ENCODE results near the gene MITF.

The MITF gene

DNA sequence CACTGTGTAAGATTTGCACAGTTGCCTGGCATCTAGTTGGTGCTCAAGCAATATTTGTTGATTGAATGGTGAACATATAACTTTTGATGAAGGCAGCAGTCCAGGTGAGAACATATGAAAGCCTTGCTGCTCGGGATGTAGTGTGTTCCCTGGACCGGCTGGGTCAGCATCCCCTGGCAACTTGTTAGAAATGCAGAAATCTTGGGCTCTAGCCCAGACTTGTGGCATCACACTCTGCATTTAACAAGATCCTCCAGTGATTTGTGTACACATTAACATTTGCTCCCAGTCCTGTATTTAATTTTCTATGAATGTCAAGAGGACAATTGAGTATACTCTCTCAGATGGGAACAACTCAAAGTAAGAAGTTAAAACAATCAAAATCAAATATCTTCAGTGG, 191.3 kb downstream of the MITF start:
- Histone ChIP-seq H3K4me3 (ENCODE audit: low read length) (no peak overlapping the region), H3K4me1 (ENCODE audit: control insufficient read depth, insufficient read depth, low read length) (no peaks in the 10 kb centered on the region), H3K36me3 (ENCODE audit: control insufficient read depth, insufficient read depth, low read length) (no peaks in the 10 kb centered on the region), H3K9me3 (ENCODE audit: control insufficient read depth, insufficient read depth, low read length) (no peaks in the 10 kb centered on the region), H3K27me3 (ENCODE audit: control insufficient read depth, insufficient read depth, low read length) (no peaks in the 10 kb centered on the region), H3K27ac (ENCODE audit: low read length) (no peak overlapping the region)
- WGBS (ENCODE audit: insufficient coverage, insufficient read length) = no CpG with 5 or more reads among the region's 2 CpGs
- no peak for DNase-seq (ENCODE audit: low read depth, low spot score)

DNA sequence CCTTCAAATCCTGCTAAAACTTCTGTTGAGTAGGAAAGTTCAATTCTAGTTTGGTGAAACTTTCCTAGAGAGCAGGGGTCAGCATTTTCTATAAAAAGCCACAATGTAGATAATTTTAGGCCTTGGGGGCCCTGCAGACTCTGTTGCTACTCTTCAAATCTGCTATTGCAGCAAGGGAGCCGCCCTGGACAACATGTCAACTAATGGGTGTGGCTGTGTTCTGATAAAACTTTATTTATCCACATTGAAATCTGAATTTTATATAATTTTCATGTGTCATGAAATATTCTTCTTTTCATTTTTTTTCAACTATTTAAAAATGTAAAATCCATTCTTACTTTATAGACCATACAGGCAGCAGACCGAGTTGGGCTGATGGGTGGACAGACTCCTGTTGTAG, 192.8 kb downstream of the MITF start:
- H3K9me3 ChIP-seq (ENCODE audit: control insufficient read depth, insufficient read depth, low read length) = no peaks in the 10 kb centered on the region
- no peak overlapping the region for H3K27ac ChIP-seq (ENCODE audit: low read length)
- no peaks in the 10 kb centered on the region for H3K4me1 ChIP-seq (ENCODE audit: control insufficient read depth, insufficient read depth, low read length)
- no peaks in the 10 kb centered on the region for H3K27me3 ChIP-seq (ENCODE audit: control insufficient read depth, insufficient read depth, low read length)
- no peak for DNase-seq (ENCODE audit: low read depth, low spot score)
- no peak overlapping the region for H3K4me3 ChIP-seq (ENCODE audit: low read length)
- H3K36me3 ChIP-seq (ENCODE audit: control insufficient read depth, insufficient read depth, low read length) = no peaks in the 10 kb centered on the region
- WGBS (ENCODE audit: insufficient coverage, insufficient read length) = no CpG with 5 or more reads among the region's 2 CpGs

DNA sequence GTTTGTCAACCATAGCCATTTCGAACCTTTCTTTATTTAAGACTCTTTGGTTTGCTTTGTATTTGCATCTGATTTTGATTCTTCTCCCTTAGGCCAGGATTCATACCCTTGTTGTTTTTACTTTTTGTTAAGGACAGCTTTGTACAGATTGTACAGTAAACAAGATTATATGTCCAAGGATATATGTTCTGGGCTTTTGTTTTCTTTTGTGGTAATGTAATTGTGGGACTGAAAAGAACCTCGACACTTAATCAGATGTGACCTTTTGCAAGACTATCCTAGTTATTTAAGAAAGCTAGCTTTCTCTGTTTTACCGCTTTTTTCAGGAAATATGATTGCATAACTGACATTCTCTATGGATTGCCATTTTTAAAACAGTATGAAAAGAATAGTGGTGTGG, 193.2 kb downstream of the MITF start:
- Histone ChIP-seq H3K36me3 (ENCODE audit: control insufficient read depth, insufficient read depth, low read length) (no peaks in the 10 kb centered on the region), H3K4me1 (ENCODE audit: control insufficient read depth, insufficient read depth, low read length) (no peaks in the 10 kb centered on the region), H3K9me3 (ENCODE audit: control insufficient read depth, insufficient read depth, low read length) (no peaks in the 10 kb centered on the region), H3K27ac (ENCODE audit: low read length) (no peak overlapping the region), H3K4me3 (ENCODE audit: low read length) (no peak overlapping the region), H3K27me3 (ENCODE audit: control insufficient read depth, insufficient read depth, low read length) (no peaks in the 10 kb centered on the region)
- DNase-seq (ENCODE audit: low read depth, low spot score) = no peak
- no CpG with 5 or more reads among the region's 3 CpGs for WGBS (ENCODE audit: insufficient coverage, insufficient read length)

DNA sequence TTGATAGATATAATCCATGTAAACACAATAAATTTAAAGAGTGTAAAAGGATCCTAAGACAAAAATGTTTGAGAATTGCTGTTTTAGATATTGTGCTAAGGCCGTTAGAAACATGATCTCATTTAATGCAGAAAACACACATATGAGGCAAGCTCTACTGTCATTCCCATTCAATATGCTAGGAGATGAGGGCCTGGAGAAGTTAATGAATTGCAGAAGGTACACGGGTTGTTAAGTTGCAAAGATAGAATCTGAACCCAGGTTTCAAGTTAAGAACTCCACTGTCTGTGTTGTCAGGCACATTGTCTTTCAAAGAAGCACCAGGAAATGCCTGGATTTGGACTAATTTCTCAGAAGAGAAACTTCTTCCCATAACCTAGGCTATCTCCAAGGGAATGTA, 195.1 kb downstream of the MITF start:
- peaks cover 2% of the 10 kb centered on the region; the same call in 1 of the 2 replicates for H3K4me1 ChIP-seq (ENCODE audit: control insufficient read depth, insufficient read depth, low read length)
- H3K27me3 ChIP-seq (ENCODE audit: control insufficient read depth, insufficient read depth, low read length) = no peaks in the 10 kb centered on the region
- H3K9me3 ChIP-seq (ENCODE audit: control insufficient read depth, insufficient read depth, low read length) = no peaks in the 10 kb centered on the region
- DNase-seq (ENCODE audit: low read depth, low spot score) = no peak
- H3K36me3 ChIP-seq (ENCODE audit: control insufficient read depth, insufficient read depth, low read length) = no peaks in the 10 kb centered on the region
- H3K4me3 ChIP-seq (ENCODE audit: low read length) = no peak overlapping the region
- WGBS (ENCODE audit: insufficient coverage, insufficient read length) = no CpG with 5 or more reads among the region's 2 CpGs
- H3K27ac ChIP-seq (ENCODE audit: low read length) = no peak overlapping the region

DNA sequence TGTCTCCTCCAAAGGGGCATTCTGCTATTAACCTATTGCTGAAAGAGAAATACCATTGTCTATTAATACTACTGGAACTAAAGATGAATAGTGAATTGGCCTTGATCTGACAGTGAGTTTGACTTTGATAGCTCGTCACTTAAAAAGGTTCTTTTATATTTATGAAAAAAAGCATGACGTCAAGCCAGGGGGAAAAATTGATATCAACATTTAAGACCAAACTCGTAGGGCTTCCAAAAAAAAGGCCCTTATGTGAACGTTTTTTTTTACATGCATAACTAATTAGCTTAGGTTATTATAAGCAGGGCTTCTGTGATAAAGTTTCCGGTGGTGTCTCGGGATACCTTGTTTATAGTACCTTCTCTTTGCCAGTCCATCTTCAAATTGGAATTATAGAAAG, 197.0 kb downstream of the MITF start:
- no peaks in the 10 kb centered on the region for H3K36me3 ChIP-seq (ENCODE audit: control insufficient read depth, insufficient read depth, low read length)
- WGBS (ENCODE audit: insufficient coverage, insufficient read length) = no CpG with 5 or more reads among the region's 6 CpGs
- no peak overlapping the region for H3K4me3 ChIP-seq (ENCODE audit: low read length)
- H3K4me1 ChIP-seq (ENCODE audit: control insufficient read depth, insufficient read depth, low read length) = peaks cover 2% of the 10 kb centered on the region; the same call in 1 of the 2 replicates
- no peaks in the 10 kb centered on the region for H3K27me3 ChIP-seq (ENCODE audit: control insufficient read depth, insufficient read depth, low read length)
- H3K9me3 ChIP-seq (ENCODE audit: control insufficient read depth, insufficient read depth, low read length) = no peaks in the 10 kb centered on the region
- no peak for DNase-seq (ENCODE audit: low read depth, low spot score)
- H3K27ac ChIP-seq (ENCODE audit: low read length) = no peak overlapping the region

DNA sequence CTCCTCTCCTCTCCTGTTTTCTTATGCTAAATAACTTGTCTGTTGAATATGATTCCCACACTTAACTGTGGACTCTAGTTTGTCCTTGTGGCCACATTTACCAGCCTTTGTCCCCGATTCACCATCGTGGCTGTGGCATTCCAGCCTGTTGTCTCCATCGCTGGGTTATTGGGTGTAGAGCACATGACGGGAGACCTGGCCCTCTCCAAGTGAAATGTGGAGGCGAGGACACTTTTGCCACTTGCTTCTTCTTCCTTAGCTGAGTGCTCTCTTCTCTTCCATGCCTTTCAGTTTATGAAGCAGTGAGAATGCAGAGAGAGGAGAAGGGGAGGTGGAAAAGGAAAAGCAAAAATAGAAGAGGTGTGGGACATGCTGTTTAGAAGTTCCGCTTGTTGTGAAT, 198.8 kb downstream of the MITF start:
- Histone ChIP-seq H3K36me3 (ENCODE audit: control insufficient read depth, insufficient read depth, low read length) (no peaks in the 10 kb centered on the region), H3K4me1 (ENCODE audit: control insufficient read depth, insufficient read depth, low read length) (peaks cover 2% of the 10 kb centered on the region; the same call in 1 of the 2 replicates), H3K27ac (ENCODE audit: low read length) (no peak overlapping the region), H3K9me3 (ENCODE audit: control insufficient read depth, insufficient read depth, low read length) (no peaks in the 10 kb centered on the region), H3K4me3 (ENCODE audit: low read length) (no peak overlapping the region), H3K27me3 (ENCODE audit: control insufficient read depth, insufficient read depth, low read length) (no peaks in the 10 kb centered on the region)
- no peak for DNase-seq (ENCODE audit: low read depth, low spot score)
- WGBS (ENCODE audit: insufficient coverage, insufficient read length) = no CpG with 5 or more reads among the region's 6 CpGs

DNA sequence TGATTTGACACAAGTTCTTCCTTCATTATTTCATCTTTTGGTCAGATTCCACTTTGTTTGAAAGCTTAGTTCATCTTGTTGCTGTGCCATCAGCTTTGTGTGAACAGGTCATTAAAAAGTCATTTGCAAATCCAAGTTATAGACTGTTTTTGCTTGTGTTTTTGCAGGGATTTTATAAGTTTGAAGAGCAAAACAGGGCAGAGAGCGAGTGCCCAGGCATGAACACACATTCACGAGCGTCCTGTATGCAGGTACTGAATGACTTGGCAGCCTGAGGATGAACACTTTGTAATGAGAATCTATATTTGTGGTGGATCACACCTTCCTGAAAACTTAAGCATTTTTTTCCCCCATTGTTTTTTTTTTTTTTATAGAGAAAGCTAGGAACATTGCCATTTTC, 199.7 kb downstream of the MITF start:
- no peak for DNase-seq (ENCODE audit: low read depth, low spot score)
- Histone ChIP-seq H3K4me1 (ENCODE audit: control insufficient read depth, insufficient read depth, low read length) (peaks cover 2% of the 10 kb centered on the region; the same call in 1 of the 2 replicates), H3K9me3 (ENCODE audit: control insufficient read depth, insufficient read depth, low read length) (no peaks in the 10 kb centered on the region), H3K27me3 (ENCODE audit: control insufficient read depth, insufficient read depth, low read length) (no peaks in the 10 kb centered on the region), H3K4me3 (ENCODE audit: low read length) (no peak overlapping the region), H3K36me3 (ENCODE audit: control insufficient read depth, insufficient read depth, low read length) (no peaks in the 10 kb centered on the region), H3K27ac (ENCODE audit: low read length) (no peak overlapping the region)
- WGBS (ENCODE audit: insufficient coverage, insufficient read length) = no CpG with 5 or more reads among the region's 3 CpGs

DNA sequence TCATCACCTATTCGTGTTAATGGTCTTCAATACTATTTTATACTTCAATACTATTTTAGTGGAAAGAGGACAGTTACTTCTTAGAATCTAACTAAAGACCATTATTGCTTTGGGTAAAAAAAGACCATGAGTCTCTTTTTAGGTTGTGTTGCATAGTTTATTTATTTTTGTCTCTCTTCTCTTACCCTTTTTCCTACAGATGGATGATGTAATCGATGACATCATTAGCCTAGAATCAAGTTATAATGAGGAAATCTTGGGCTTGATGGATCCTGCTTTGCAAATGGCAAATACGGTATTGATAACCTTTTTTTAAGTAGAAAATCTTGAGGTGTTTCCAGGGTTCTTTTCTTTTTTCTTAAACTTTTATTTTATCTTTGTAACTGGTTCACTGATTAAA, 201.8 kb downstream of the MITF start:
- WGBS (ENCODE audit: insufficient coverage, insufficient read length) = no CpG with 5 or more reads among the region's 3 CpGs
- H3K9me3 ChIP-seq (ENCODE audit: control insufficient read depth, insufficient read depth, low read length) = no peaks in the 10 kb centered on the region
- no peak for DNase-seq (ENCODE audit: low read depth, low spot score)
- no peaks in the 10 kb centered on the region for H3K27me3 ChIP-seq (ENCODE audit: control insufficient read depth, insufficient read depth, low read length)
- H3K4me1 ChIP-seq (ENCODE audit: control insufficient read depth, insufficient read depth, low read length) = peaks cover 2% of the 10 kb centered on the region; the same call in 1 of the 2 replicates
- no peak overlapping the region for H3K27ac ChIP-seq (ENCODE audit: low read length)
- H3K36me3 ChIP-seq (ENCODE audit: control insufficient read depth, insufficient read depth, low read length) = no peaks in the 10 kb centered on the region
- H3K4me3 ChIP-seq (ENCODE audit: low read length) = no peak overlapping the region

DNA sequence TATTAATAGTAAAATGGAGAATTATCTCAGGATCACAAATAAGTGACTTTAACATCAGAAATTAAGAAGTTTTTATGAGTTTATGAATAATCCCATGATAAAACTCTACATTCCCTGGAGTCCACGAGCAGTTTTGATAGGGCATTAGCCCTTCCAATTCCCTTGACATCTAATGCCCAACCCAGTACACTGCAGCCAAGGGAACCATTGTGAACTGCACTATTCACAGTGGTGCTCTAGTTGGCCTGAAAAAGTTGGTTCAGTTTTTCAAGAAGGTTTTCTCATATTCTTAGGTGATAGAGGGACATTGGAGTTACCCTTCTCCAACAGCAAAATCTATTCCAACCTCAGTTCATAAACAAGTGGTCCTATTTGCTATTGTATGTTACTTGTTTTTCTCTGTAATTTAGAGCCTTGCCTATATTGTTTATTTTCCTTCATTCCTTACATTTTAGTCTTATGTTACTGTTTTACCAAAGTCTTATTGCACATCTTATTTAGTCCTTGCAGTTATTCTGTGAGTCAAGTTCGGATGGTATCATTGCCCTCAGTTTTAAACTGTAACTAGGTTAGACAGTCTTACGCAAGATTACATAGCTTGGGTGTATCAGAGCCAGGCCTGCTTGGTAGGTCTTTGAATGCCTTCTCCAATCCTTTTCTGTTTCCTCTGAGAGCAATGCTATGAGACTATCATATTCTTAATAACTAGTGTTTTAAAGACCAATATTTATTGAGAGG, 202.3 kb downstream of the MITF start:
- no peak for DNase-seq (ENCODE audit: low read depth, low spot score)
- Histone ChIP-seq H3K9me3 (ENCODE audit: control insufficient read depth, insufficient read depth, low read length) (no peaks in the 10 kb centered on the region), H3K27me3 (ENCODE audit: control insufficient read depth, insufficient read depth, low read length) (no peaks in the 10 kb centered on the region), H3K4me3 (ENCODE audit: low read length) (no peak overlapping the region), H3K4me1 (ENCODE audit: control insufficient read depth, insufficient read depth, low read length) (peaks cover 2% of the 10 kb centered on the region; the same call in 1 of the 2 replicates), H3K36me3 (ENCODE audit: control insufficient read depth, insufficient read depth, low read length) (no peaks in the 10 kb centered on the region), H3K27ac (ENCODE audit: low read length) (no peak overlapping the region)
- no CpG with 5 or more reads among the region's 3 CpGs for WGBS (ENCODE audit: insufficient coverage, insufficient read length)

DNA sequence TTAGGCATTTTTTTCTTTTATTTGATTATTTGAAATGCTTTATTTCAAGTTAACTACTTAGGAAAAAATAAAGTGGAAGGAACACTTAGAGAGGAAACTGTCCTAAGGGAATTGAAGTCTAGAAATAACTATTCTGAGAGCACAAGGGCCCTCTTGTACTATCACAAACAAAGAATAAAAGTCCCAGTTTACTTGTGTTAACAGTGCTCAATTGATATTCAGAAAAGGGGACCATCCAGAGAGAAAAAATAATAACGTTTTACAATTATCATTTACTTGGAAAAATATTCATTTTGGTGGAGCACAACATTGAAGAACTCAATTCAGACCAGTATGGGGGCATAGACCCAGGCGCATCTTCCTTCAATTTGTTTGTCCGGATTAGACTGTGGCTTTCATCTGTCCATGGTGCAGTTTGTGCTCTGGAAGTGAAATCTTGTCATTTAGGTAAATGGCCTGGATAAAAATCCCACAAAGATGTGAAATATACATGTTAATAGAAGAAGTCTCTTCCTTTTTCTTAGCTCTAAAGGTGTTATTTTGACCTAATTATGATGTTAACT, 205.7 kb downstream of the MITF start:
- no peaks in the 10 kb centered on the region for H3K27me3 ChIP-seq (ENCODE audit: control insufficient read depth, insufficient read depth, low read length)
- H3K9me3 ChIP-seq (ENCODE audit: control insufficient read depth, insufficient read depth, low read length) = no peaks in the 10 kb centered on the region
- H3K27ac ChIP-seq (ENCODE audit: low read length) = no peak overlapping the region
- DNase-seq (ENCODE audit: low read depth, low spot score) = no peak
- no peaks in the 10 kb centered on the region for H3K4me1 ChIP-seq (ENCODE audit: control insufficient read depth, insufficient read depth, low read length)
- H3K36me3 ChIP-seq (ENCODE audit: control insufficient read depth, insufficient read depth, low read length) = no peaks in the 10 kb centered on the region
- no peak overlapping the region for H3K4me3 ChIP-seq (ENCODE audit: low read length)
- no CpG with 5 or more reads among the region's 3 CpGs for WGBS (ENCODE audit: insufficient coverage, insufficient read length)

All from iPS DF 6.9 (cell line).